B cell (primary cell): ENCODE data around the gene LHX4. TPM values are rescaled to one million over a fixed set of nuclear protein-coding genes. Genes with fewer than 3 reads are reported as not detected.

Source experiments
- ATAC-seq: fragments of 200-7000 bp; cut with Tn5 transposase; one replicate; pipeline ENCODE4 v1.10.0; 2021; ENCODE audit warnings: low read depth, mild to moderate bottlenecking, moderate number of reproducible peaks, moderate library complexity
- CTCF ChIA-PET: fragments of 350-600 bp; sonication (Branson Sonifier 250); formaldehyde crosslinking; loops from one replicate; lab custom pipeline; 2021; ENCODE audit warnings: antibody characterized with exemption, inconsistent platforms; lab: Charles Lee
- POLR2A ChIA-PET: fragments of 350-600 bp; sonication (Branson Sonifier 250); formaldehyde crosslinking; loops from one replicate; lab custom pipeline; 2021; ENCODE audit warnings: antibody characterized with exemption; lab: Charles Lee
- DNase-seq: peaks from one replicate; pipeline ENCODE4 v3.0.0; 2013
- H2AFZ ChIP-seq: 2 replicates; pipeline ENCODE4 v1.6.1; 2012; ENCODE audit warnings: mild to moderate bottlenecking, low read depth, low read length; ENCODE audit not compliant: insufficient read depth, poor library complexity, severe bottlenecking
- H3K27ac ChIP-seq, 2 donors: 1 replicate in 1 of 2; 2 replicates in 1 of 2; pipeline ENCODE4 v1.5.1; 2012 to 2013; ENCODE audit warnings: low read length in 2 of 2, mild to moderate bottlenecking in 2 of 2, moderate library complexity in 1 of 2
- H3K27me3 ChIP-seq, 4 experiments: fragments of 200-600 bp in 1 of 4; sonication (generic) in 1 of 4; replicated peaks in 1 of 4; 1 replicate in 2 of 4; 2 replicates in 2 of 4; pipeline versions ENCODE4 v1.6.1 to v1.7.0; 2013 to 2016; ENCODE audit warnings: low read length in 3 of 4, mild to moderate bottlenecking in 2 of 4, mixed read lengths in 1 of 4, moderate library complexity in 1 of 4; ENCODE audit not compliant: insufficient read depth in 4 of 4, control insufficient read depth in 3 of 4; ENCODE audit errors: control extremely low read depth in 1 of 4
- H3K36me3 ChIP-seq, 2 experiments: replicated peaks in 1 of 2; 1 replicate in 1 of 2; 2 replicates in 1 of 2; pipeline versions ENCODE4 v1.6.1 to v1.7.1; 2013; ENCODE audit warnings: low read length in 1 of 2; ENCODE audit not compliant: insufficient read depth in 2 of 2, control insufficient read depth in 1 of 2; ENCODE audit errors: control extremely low read depth in 1 of 2, extremely low read depth in 1 of 2
- H3K4me1 ChIP-seq, 2 donors: fragments of 200-600 bp in 1 of 2; sonication (generic) in 1 of 2; 1 replicate in 1 of 2; 2 replicates in 1 of 2; pipeline versions ENCODE4 v1.5.1 to v1.6.1; 2013 to 2017; ENCODE audit warnings: low read length in 2 of 2; ENCODE audit not compliant: control insufficient read depth in 2 of 2, insufficient read depth in 2 of 2
- H3K4me2 ChIP-seq: replicated peaks from 2 replicates; pipeline ENCODE3; 2012; ENCODE audit warnings: mild to moderate bottlenecking, low read depth, low read length; ENCODE audit not compliant: poor library complexity, severe bottlenecking
- H3K4me3 ChIP-seq, 5 experiments: fragments of 200-600 bp in 1 of 5; sonication (generic) in 1 of 5; 1 replicate in 3 of 5; 2 replicates in 2 of 5; pipeline versions ENCODE4 v1.5.1 to v1.7.0; 2011 to 2016; ENCODE audit warnings: low read length in 4 of 5, mild to moderate bottlenecking in 4 of 5, low read depth in 2 of 5, control low read depth in 1 of 5, moderate library complexity in 1 of 5; ENCODE audit not compliant: insufficient read depth in 1 of 5; ENCODE audit errors: control extremely low read depth in 1 of 5, extremely low read depth in 1 of 5
- H3K79me2 ChIP-seq: fragments of 200-600 bp; sonication (generic); one replicate; pipeline ENCODE4 v1.6.0; 2016; ENCODE audit warnings: low read length; ENCODE audit not compliant: control insufficient read depth, insufficient read depth
- H3K9ac ChIP-seq: fragments of 200-600 bp; sonication (generic); 2 replicates; pipeline ENCODE4 v1.6.1; 2017; ENCODE audit warnings: mild to moderate bottlenecking, low read length, moderate library complexity
- H3K9me3 ChIP-seq, 3 donors: one replicate each; pipeline versions ENCODE4 v1.6.1 to v1.7.1; 2013; ENCODE audit warnings: low read length in 2 of 3; ENCODE audit not compliant: control insufficient read depth in 2 of 3, insufficient read depth in 1 of 3; ENCODE audit errors: control extremely low read depth in 1 of 3
- H4K20me1 ChIP-seq: 2 replicates; pipeline ENCODE4 v1.6.0; 2012; ENCODE audit warnings: mild to moderate bottlenecking, low read length; ENCODE audit not compliant: insufficient read depth, control insufficient read depth, poor library complexity, severe bottlenecking
- H3K27ac Mint-ChIP-seq: one replicate; pipeline ENCODE4 v1.8.0; 2021; ENCODE audit warnings: mixed read lengths
- H3K27me3 Mint-ChIP-seq: one replicate; pipeline ENCODE4 v1.8.0; 2021; ENCODE audit warnings: mixed read lengths
- H3K4me1 Mint-ChIP-seq: one replicate; pipeline ENCODE4 v1.8.0; 2021; ENCODE audit warnings: mixed read lengths
- H3K4me3 Mint-ChIP-seq: one replicate; pipeline ENCODE4 v1.8.0; 2021; ENCODE audit warnings: mixed read lengths
- H3K9me3 Mint-ChIP-seq: one replicate; pipeline ENCODE4 v1.8.0; 2022; ENCODE audit warnings: mixed read lengths; ENCODE audit not compliant: insufficient read depth
- CTCF ChIP-seq: fragments of 200-600 bp; IDR thresholded peaks from one replicate; pipeline ENCODE4 v1.8.0; 2022; ENCODE audit warnings: antibody characterized with exemption, mild to moderate bottlenecking
- EZH2 ChIP-seq: IDR thresholded peaks from 2 replicates; pipeline ENCODE4 v1.6.1; 2012; ENCODE audit warnings: borderline replicate concordance, low read depth, mild to moderate bottlenecking, moderate library complexity, low read length; ENCODE audit not compliant: insufficient read depth, poor library complexity, severe bottlenecking
- WGBS: methylation state at CpG from one replicate; pipeline ENCODE4 v1.1.5; 2013; ENCODE audit warnings: missing lambda C conversion rate; ENCODE audit not compliant: insufficient coverage; 5-methylcytosine and 5-hydroxymethylcytosine counted together
- intact Hi-C: fragments of 100-400 bp; cut with micrococcal nuclease; formaldehyde crosslinking; loops from one replicate; pipeline ENCODE4 v1.10.0; 2022
- polyA plus RNA-seq: library from polyadenylated mRNA; depleted of rRNA; stranded (reverse); fragments of >200 nt; gene quantifications from 2 replicates; pipeline ENCODE4 v1.2.3, GENCODE V29; 2012
- total RNA-seq, 2 donors: library from RNA; stranded (reverse); fragments of 120-200 nt in 1 of 2; gene quantifications; 1 replicate in 1 of 2; 2 replicates in 1 of 2; pipeline versions ENCODE4 v1.2.3 to v1.2.4, GENCODE V29; 2013 to 2022

LHX4 gene
- total and polyA plus RNA-seq, 2 donors (not counting 1 experiment from before 2014, with no cell fraction given): not detected

GRCh38 chr1:180238675-180239074 is 8.6 kb downstream of the LHX4 start:
- H3K9me3 ChIP-seq: peaks cover 0 to 22% (median 0%) of the 10 kb centered on the region in 3 donors
- peaks cover 0 to 71% (median 67%) of the 10 kb centered on the region in 4 experiments for H3K27me3 ChIP-seq
- no peaks in the 10 kb centered on the region for H3K36me3 ChIP-seq
- ATAC-seq (no peak), DNase-seq (no peak)
- no peak overlapping the region for H3K27ac Mint-ChIP-seq
- no peaks in the 10 kb centered on the region for H4K20me1 ChIP-seq
- H3K4me2 ChIP-seq: no peak overlapping the region
- H3K79me2 ChIP-seq: no peaks in the 10 kb centered on the region
- H3K27ac ChIP-seq: no peak overlapping the region
- no peak for TF ChIP-seq EZH2
- no peak for TF ChIP-seq CTCF
- H3K9me3 Mint-ChIP-seq: no peaks in the 10 kb centered on the region
- peaks cover 25% of the 10 kb centered on the region for H3K4me1 Mint-ChIP-seq
- no peak overlapping the region for H3K4me3 Mint-ChIP-seq
- H3K27me3 Mint-ChIP-seq: peaks cover 82% of the 10 kb centered on the region
- ChIA-PET POLR2A (no interaction called here), CTCF (no interaction called here)
- no peak overlapping the region for H2AFZ ChIP-seq
- intact Hi-C loops: no loop called here
- no peak overlapping the region for H3K4me3 ChIP-seq
- no peak overlapping the region for H3K9ac ChIP-seq
- 12% methylated on average over 4 of the region's 7 CpGs for WGBS
- peaks cover 22 to 31% of the 10 kb centered on the region in 2 donors for H3K4me1 ChIP-seq

- Histone ChIP-seq H2AFZ (no peak overlapping the region), H3K4me1 (peaks cover 16 to 26% of the 10 kb centered on the region in 2 donors), H3K4me3 (no peak overlapping the region), H3K9me3 (peaks cover 0 to 16% (median 0%) of the 10 kb centered on the region in 3 donors), H3K27me3 (peaks cover 0 to 70% (median 64%) of the 10 kb centered on the region in 4 experiments), H4K20me1 (no peaks in the 10 kb centered on the region), H3K36me3 (no peaks in the 10 kb centered on the region), H3K9ac (no peak overlapping the region), H3K4me2 (no peak overlapping the region), H3K27ac (no peak overlapping the region), H3K79me2 (no peaks in the 10 kb centered on the region)
- no peak for TF ChIP-seq EZH2
- no peak for TF ChIP-seq CTCF
- DNase-seq (no peak), ATAC-seq (no peak)
- Mint-ChIP-seq H3K4me3 (no peak overlapping the region), H3K27ac (no peak overlapping the region), H3K9me3 (no peaks in the 10 kb centered on the region), H3K27me3 (peaks cover 81% of the 10 kb centered on the region), H3K4me1 (peaks cover 18% of the 10 kb centered on the region)
- ChIA-PET POLR2A (no interaction called here), CTCF (no interaction called here)
- intact Hi-C loops: no loop called here
- WGBS: 14% methylated on average over 4 of the region's 10 CpGs
Observed at GRCh38 chr1:180239145-180240096, 9.4 kb downstream of the LHX4 start.
